Cerebellar nuclear complex (tissue), 1 donor: ENCODE data around the gene MRPL16.

Experiments used
- DNase-seq, 2 experiments: peaks; one replicate each; lab custom pipeline; 2025; lab: John Stamatoyannopoulos, UW

MRPL16 gene

GRCh38 chr11:59771605-59772004 is 39.0 kb downstream of the MRPL16 start:
- DNase-seq = no peak

DNA sequence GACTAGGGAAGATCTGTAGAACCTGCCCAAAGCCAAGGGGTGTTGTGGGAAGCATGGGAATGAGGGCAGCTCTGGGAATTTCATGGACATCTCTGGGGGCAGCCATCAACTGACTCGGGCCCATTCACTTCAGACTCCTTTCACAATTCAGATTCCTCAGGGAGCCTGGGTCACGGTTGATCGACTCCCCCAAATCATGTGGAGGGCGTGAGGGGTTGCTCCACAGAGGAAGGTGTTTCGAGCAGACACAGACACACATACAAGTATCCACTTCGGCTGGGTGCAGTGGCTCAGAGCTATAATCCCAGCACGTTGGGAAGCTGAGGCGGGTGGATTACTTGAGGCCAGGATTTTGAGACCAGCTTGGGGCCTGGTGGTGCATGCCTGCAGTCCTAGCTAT is 39.7 kb downstream of the MRPL16 start:
- DNase-seq = no peak

- no peak for DNase-seq
Measured at GRCh38 chr11:59770319-59770718, 40.3 kb downstream of the MRPL16 start.

DNA sequence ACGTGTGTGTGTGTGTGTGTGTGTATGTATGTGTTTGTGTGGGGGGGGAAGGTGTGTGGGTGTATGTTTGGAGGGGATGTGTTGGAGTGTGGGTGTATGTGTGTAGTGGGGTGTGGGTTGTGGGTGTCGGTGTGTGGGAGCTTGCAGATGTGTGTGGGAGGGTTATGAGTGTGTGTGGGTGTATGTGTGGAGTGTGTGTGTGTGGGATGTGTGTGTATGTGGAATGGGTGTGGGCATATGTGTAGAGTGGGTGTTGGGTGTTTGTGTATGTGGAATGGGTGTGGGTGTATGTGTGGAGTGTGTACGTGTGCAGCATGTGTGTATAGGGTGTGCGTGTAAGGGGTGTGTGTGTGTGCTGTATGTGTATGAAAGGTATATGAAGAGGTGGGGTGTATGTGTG is 40.8 kb downstream of the MRPL16 start:
- no peak for DNase-seq

- DNase-seq = no peak
Measured at GRCh38 chr11:59769111-59769510, 41.5 kb downstream of the MRPL16 start.

DNA sequence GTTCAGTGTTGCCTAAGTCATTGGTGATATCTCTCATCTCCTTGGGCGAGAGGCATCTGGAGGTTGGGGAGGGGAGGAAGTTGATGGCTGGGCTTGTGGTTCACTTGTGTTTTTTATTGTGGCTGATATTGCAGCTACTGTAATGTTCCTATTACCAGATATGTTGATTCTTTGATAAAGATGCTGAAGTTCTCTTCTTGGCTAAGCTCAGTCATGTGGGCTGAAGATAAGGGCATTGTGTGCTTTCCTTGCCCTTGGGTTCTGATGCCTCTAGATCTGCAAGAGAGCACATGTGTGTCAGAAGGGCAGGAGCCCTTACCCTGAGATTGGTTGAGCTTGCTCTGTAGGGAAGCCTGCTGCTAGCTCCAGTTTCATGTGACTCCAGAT is 43.4 kb downstream of the MRPL16 start:
- no peak for DNase-seq

- no peak for DNase-seq
Measured at GRCh38 chr11:59766542-59767224, 43.9 kb downstream of the MRPL16 start.

DNA sequence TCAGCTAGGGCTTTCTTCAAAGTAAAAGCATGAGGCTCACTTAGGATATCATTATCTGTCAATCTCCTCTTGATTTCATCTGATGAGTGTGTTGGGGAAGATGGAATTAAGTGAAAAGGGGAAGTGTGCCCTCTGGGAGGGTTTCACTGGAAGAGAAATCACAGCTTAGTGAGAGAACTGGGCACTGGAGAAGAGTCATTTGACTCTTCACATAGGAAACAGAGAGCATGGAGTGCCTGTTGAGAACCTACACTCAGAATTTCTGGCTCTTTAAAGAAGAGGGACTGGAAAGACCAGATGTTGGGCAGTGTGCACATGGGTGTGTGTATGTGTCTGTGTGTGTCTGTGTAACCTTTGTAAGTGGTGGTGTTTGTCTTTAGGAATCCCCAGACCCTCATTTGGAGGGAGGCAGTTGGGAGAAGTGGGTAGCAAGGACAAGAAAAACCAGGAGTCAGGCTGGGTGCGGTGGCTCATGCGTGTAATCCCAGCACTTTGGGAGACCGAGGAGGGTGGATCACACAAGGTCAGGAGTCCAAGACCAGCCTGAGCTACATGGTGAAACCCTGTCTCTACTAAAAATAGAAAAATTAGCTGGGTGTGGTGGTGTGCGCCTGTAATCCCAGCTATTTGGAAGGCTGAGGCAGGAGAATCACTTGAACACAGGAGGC is 45.4 kb downstream of the MRPL16 start:
- DNase-seq = no peak

- no peak for DNase-seq
Measured at GRCh38 chr11:59761993-59762392, 48.6 kb downstream of the MRPL16 start.

- DNase-seq = no peak
Measured at GRCh38 chr11:59760771-59761170, 49.8 kb downstream of the MRPL16 start.

DNA sequence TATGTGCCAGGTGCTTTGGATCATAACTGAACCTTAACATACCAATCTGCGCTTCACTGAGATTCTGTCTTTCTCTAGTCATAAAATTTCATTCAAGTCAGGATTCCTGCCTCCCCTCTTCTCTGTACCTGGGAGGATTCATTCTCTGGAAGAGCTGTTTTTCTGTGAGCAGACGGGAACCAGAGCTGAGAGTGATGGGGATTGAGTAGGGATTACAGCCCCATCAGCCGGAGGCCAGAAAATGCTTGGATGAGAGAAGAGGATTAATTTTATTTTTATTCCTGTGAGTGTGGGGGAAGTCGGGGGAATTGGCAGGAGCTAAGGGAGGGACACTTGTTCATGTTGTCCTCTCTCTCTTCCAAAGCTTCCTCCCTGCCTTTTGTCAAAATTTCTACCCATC is 50.7 kb downstream of the MRPL16 start:
- no peak for DNase-seq

DNA sequence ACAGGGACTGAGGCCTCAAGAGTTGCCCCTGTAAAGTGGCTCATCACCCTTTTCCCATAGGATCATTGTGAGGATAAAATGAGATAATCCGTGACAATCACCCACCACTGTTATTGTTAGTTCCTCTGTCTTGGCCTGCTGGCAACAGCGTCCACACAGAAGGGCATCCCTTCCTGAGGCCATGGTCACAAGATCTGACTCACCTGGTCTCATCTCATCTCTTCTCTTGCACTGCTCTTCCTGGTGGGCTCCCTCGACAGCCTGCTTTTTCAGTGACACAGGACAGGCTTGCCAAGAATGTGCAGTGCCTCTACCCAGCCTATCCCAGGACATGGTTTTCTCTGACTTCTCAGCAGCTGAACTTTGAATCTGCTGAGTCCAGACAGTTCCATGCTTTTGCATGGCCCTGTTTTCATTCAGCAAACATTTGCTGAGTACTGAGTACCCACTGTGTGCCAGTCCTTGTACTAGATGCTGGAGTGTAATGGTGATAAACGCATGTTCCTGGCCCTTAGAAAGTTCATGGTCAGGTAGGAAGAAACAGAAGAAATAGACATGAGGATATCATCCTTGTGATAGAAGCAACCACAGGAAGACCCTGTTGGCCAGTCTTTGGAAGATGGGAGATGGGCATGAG is 52.1 kb downstream of the MRPL16 start:
- no peak for DNase-seq

- no peak for DNase-seq
Measured at GRCh38 chr11:59756845-59757244, 53.7 kb downstream of the MRPL16 start.

GRCh38 chr11:59756558-59756840 is 54.1 kb downstream of the MRPL16 start:
- no peak for DNase-seq
